Fibroblast of lung (primary cell): Measurements from ENCODE around the gene CDK1. TPM values are rescaled to one million over a fixed set of nuclear protein-coding genes. Genes with fewer than 3 reads are reported as not detected.
A peak's percentile ranks its signal among the peaks of the same experiment; 100 is the strongest.

Experiments used
- DNase-seq, 2 donors: peaks; one replicate each; pipeline versions ENCODE4 v3.0.0 to v3.0.0-alpha.2; 2010; ENCODE audit warnings: low read depth in 2 of 2
- H2AFZ ChIP-seq: 2 replicates; pipeline ENCODE4 v1.5.1; 2012; ENCODE audit warnings: low read length, control low read depth, inconsistent platforms
- H3K27ac ChIP-seq: 2 replicates; pipeline ENCODE4 v1.5.1; 2011; ENCODE audit warnings: low read length, control low read depth; ENCODE audit not compliant: insufficient read depth
- H3K27me3 ChIP-seq: 2 replicates; pipeline ENCODE4 v1.5.1; 2011; ENCODE audit warnings: mild to moderate bottlenecking, low read length; ENCODE audit not compliant: control insufficient read depth, insufficient read depth
- H3K36me3 ChIP-seq: 2 replicates; pipeline ENCODE4 v1.5.1; 2011; ENCODE audit warnings: low read length; ENCODE audit not compliant: control insufficient read depth, insufficient read depth
- H3K4me1 ChIP-seq: 2 replicates; pipeline ENCODE4 v1.5.1; 2011; ENCODE audit warnings: low read length; ENCODE audit not compliant: control insufficient read depth, insufficient read depth; ENCODE audit errors: extremely low read depth
- H3K4me2 ChIP-seq: 2 replicates; pipeline ENCODE4 v1.5.1; 2011; ENCODE audit warnings: low read length, control low read depth; ENCODE audit not compliant: insufficient read depth; ENCODE audit errors: extremely low read depth
- H3K4me3 ChIP-seq, 4 experiments: fragments of 200-600 bp in 1 of 4; sonication (generic) in 1 of 4; replicated peaks in 1 of 4; 2 replicates each; pipeline ENCODE4 v1.5.1; 2011 to 2016; ENCODE audit warnings: low read length in 4 of 4, low read depth in 3 of 4, mild to moderate bottlenecking in 3 of 4, control low read depth in 2 of 4, inconsistent platforms in 1 of 4, mixed read lengths in 1 of 4; ENCODE audit not compliant: insufficient read depth in 1 of 4; ENCODE audit errors: control extremely low read depth in 1 of 4
- H3K79me2 ChIP-seq: 2 replicates; pipeline ENCODE4 v1.5.1; 2012; ENCODE audit warnings: mild to moderate bottlenecking, low read length, inconsistent platforms; ENCODE audit not compliant: control insufficient read depth, insufficient read depth
- H3K9ac ChIP-seq: 2 replicates; pipeline ENCODE4 v1.5.1; 2011; ENCODE audit warnings: mild to moderate bottlenecking, low read length, control low read depth; ENCODE audit not compliant: insufficient read depth
- H3K9me3 ChIP-seq: 2 replicates; pipeline ENCODE4 v1.5.1; 2012; ENCODE audit warnings: low read depth, low read length; ENCODE audit not compliant: control insufficient read depth, insufficient read depth
- H4K20me1 ChIP-seq: 2 replicates; pipeline ENCODE4 v1.5.1; 2011; ENCODE audit warnings: low read length; ENCODE audit not compliant: control insufficient read depth, insufficient read depth; ENCODE audit errors: extremely low read depth
- EZH2 ChIP-seq: IDR thresholded peaks from 2 replicates; pipeline ENCODE4 v1.5.1; 2012; ENCODE audit warnings: low read length, control low read depth, mild to moderate bottlenecking; ENCODE audit errors: missing control alignments
- polyA plus RNA-seq, 2 donors: library from polyadenylated mRNA; depleted of rRNA in 1 of 2; stranded (reverse) in 1 of 2; unstranded in 1 of 2; fragments of >200 nt; gene quantifications; 2 replicates each; pipeline ENCODE4 v1.2.1, GENCODE V29; 2011 to 2012; ENCODE audit warnings: missing spikeins in 1 of 2
- total RNA-seq: library from RNA; depleted of rRNA; stranded (reverse); fragments of >200 nt; gene quantifications from 2 replicates; pipeline ENCODE4 v1.2.1, GENCODE V29; 2014
- TF ChIP-seq, protein P1 (sequence below), 2 donors: IDR thresholded peaks in 1 of 2; conservative IDR thresholded peaks in 1 of 2; 1 replicate in 1 of 2; 2 replicates in 1 of 2; pipeline ENCODE4 v1.5.1; 2011 to 2012; ENCODE audit warnings: low read length in 2 of 2, control low read depth in 1 of 2, inconsistent platforms in 1 of 2, low read depth in 1 of 2, mild to moderate bottlenecking in 1 of 2

CDK1 gene
- total and polyA plus RNA-seq, 2 donors (not counting 1 experiment from before 2014, with no cell fraction given): 13.9 to 14.8 TPM

GRCh38 chr10:60732198-60732806 lies 46.0 kb upstream of the CDK1 start:
- no peaks in the 10 kb centered on the region for H3K79me2 ChIP-seq
- no peak overlapping the region for H3K9ac ChIP-seq

GRCh38 chr10:60732807-60733516 lies 45.3 kb upstream of the CDK1 start:
- Histone ChIP-seq H3K4me2 (no peak overlapping the region), H3K36me3 (no peaks in the 10 kb centered on the region), H3K4me3 (peak overlapping the region in 3 of 4 experiments; percentile 7 to 54 (median 48)), H3K9me3 (no peaks in the 10 kb centered on the region), H3K9ac (no peak overlapping the region), H4K20me1 (no peaks in the 10 kb centered on the region), H3K4me1 (no peaks in the 10 kb centered on the region), H3K27ac (no peak overlapping the region), H2AFZ (no peak overlapping the region), H3K79me2 (no peaks in the 10 kb centered on the region), H3K27me3 (peaks cover 31% of the 10 kb centered on the region)
- no peak for TF ChIP-seq EZH2
- TF ChIP-seq, protein P1, sequence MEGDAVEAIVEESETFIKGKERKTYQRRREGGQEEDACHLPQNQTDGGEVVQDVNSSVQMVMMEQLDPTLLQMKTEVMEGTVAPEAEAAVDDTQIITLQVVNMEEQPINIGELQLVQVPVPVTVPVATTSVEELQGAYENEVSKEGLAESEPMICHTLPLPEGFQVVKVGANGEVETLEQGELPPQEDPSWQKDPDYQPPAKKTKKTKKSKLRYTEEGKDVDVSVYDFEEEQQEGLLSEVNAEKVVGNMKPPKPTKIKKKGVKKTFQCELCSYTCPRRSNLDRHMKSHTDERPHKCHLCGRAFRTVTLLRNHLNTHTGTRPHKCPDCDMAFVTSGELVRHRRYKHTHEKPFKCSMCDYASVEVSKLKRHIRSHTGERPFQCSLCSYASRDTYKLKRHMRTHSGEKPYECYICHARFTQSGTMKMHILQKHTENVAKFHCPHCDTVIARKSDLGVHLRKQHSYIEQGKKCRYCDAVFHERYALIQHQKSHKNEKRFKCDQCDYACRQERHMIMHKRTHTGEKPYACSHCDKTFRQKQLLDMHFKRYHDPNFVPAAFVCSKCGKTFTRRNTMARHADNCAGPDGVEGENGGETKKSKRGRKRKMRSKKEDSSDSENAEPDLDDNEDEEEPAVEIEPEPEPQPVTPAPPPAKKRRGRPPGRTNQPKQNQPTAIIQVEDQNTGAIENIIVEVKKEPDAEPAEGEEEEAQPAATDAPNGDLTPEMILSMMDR (conservative IDR thresholded peaks at IDR 0.05 in 1 of 2, IDR thresholded peaks at IDR 0.05 in 1 of 2; ENCODE audit: low read depth in 1 of 2, low read length in 2 of 2): no peak
- DNase-seq: peak; percentile 6 to 11

More at GRCh38 chr10:60732198-60732806, 46.0 kb upstream of the CDK1 start:
- Histone ChIP-seq H3K27me3 (peaks cover 31% of the 10 kb centered on the region), H2AFZ (no peak overlapping the region), H3K4me2 (no peak overlapping the region), H3K4me3 (peak overlapping the region in 1 of 4 experiments; percentile 54), H3K36me3 (no peaks in the 10 kb centered on the region), H3K4me1 (no peaks in the 10 kb centered on the region), H3K9me3 (no peaks in the 10 kb centered on the region), H3K27ac (no peak overlapping the region), H4K20me1 (no peaks in the 10 kb centered on the region)
- no peak for DNase-seq
- TF ChIP-seq EZH2: no peak
- TF ChIP-seq, protein P1 (conservative IDR thresholded peaks at IDR 0.05 in 1 of 2, IDR thresholded peaks at IDR 0.05 in 1 of 2; ENCODE audit: low read depth in 1 of 2, low read length in 2 of 2): no peak

DNA sequence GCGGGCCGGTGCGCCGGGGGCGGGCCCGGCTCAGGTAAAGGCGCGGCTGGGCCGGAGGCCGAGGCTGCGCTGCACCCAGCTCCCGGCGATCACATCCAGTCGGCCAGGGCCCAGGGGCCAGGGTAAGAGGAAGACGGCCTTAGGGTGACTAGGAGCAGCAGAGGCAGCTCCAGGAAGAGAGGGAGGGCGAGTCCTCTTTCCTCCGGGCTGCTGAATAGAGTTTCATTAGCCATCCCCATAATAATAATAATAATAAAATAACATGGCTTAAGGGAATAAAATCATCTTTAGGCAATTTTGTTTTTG lies 44.8 kb upstream of the CDK1 start:
- H3K36me3 ChIP-seq: no peaks in the 10 kb centered on the region
- no peaks in the 10 kb centered on the region for H3K4me1 ChIP-seq
- TF ChIP-seq, protein P1 (conservative IDR thresholded peaks at IDR 0.05 in 1 of 2, IDR thresholded peaks at IDR 0.05 in 1 of 2; ENCODE audit: low read depth in 1 of 2, low read length in 2 of 2): no peak
- no peak for TF ChIP-seq EZH2
- DNase-seq: no peak
- H2AFZ ChIP-seq: no peak overlapping the region
- H3K79me2 ChIP-seq: no peaks in the 10 kb centered on the region
- no peak overlapping the region for H3K27ac ChIP-seq
- no peaks in the 10 kb centered on the region for H3K9me3 ChIP-seq
- H3K27me3 ChIP-seq: peaks cover 31% of the 10 kb centered on the region
- H3K4me2 ChIP-seq: no peak overlapping the region
- H3K9ac ChIP-seq: no peak overlapping the region
- peak overlapping the region in 3 of 4 experiments; percentile 7 to 48 (median 32) for H3K4me3 ChIP-seq
- no peaks in the 10 kb centered on the region for H4K20me1 ChIP-seq
